Gastrocnemius medialis (tissue), 4 donors: ENCODE measurements around the gene NOS1AP. TPM values are rescaled to one million over a fixed set of nuclear protein-coding genes. Genes with fewer than 3 reads are reported as not detected.

Source experiments
- ATAC-seq, 2 donors: fragments of 150-250 bp; one replicate each; pipeline ENCODE4 v1.9.1; 2016
- DNase-seq, 2 donors: peaks; one replicate each; pipeline ENCODE4 v3.0.0-alpha.2; 2019
- H3K27ac ChIP-seq, 4 donors: fragments of 200-600 bp; sonication (generic); 1 replicate in 1 of 4; 2 replicates in 3 of 4; pipeline ENCODE4 v1.5.1; 2016 to 2018; ENCODE audit warnings: mild to moderate bottlenecking in 2 of 4, moderate library complexity in 1 of 4
- H3K27me3 ChIP-seq, 3 donors: fragments of 200-600 bp; sonication (generic) in 2 of 3; 1 replicate in 1 of 3; 2 replicates in 2 of 3; pipeline versions ENCODE4 v1.5.1 to v1.6.0; 2016 to 2019; ENCODE audit warnings: mild to moderate bottlenecking in 1 of 3, moderate library complexity in 1 of 3
- H3K36me3 ChIP-seq, 2 donors: fragments of 200-600 bp; sonication (generic) in 1 of 2; one replicate each; pipeline ENCODE4 v1.5.1; 2017 to 2018
- H3K4me1 ChIP-seq, 2 donors: fragments of 200-600 bp; sonication (generic) in 1 of 2; one replicate each; pipeline ENCODE4 v1.5.1; 2016 to 2017; ENCODE audit warnings: mild to moderate bottlenecking in 2 of 2
- H3K4me3 ChIP-seq, 4 donors: fragments of 200-600 bp; sonication (generic) in 3 of 4; 1 replicate in 1 of 4; 2 replicates in 3 of 4; pipeline ENCODE4 v1.5.1; 2016 to 2019; ENCODE audit warnings: mild to moderate bottlenecking in 2 of 4
- H3K9me3 ChIP-seq, 3 donors: fragments of 200-600 bp; sonication (generic) in 2 of 3; 1 replicate in 1 of 3; 2 replicates in 2 of 3; pipeline ENCODE4 v1.5.1; 2016 to 2019
- CTCF ChIP-seq, 5 experiments: fragments of 450-650 bp in 3 of 5; fragments of 200-600 bp in 2 of 5; sonication (generic) in 2 of 5; IDR thresholded peaks in 4 of 5; conservative IDR thresholded peaks in 1 of 5; 1 replicate in 4 of 5; 2 replicates in 1 of 5; pipeline ENCODE4 v1.5.1; 2016 to 2019; ENCODE audit warnings: antibody characterized with exemption in 5 of 5, mild to moderate bottlenecking in 3 of 5, moderate library complexity in 3 of 5
- POLR2A ChIP-seq, 2 donors: fragments of 450-650 bp; IDR thresholded peaks; one replicate each; pipeline ENCODE4 v1.6.1; 2017; ENCODE audit warnings: antibody characterized with exemption in 2 of 2, mild to moderate bottlenecking in 2 of 2, moderate library complexity in 2 of 2
- in situ Hi-C, 4 donors: fragments of 200-750 bp; cut with MboI; loops; one replicate each; pipeline versions ENCODE4 v1.15.0 to v1.8.0; 2017; ENCODE audit warnings: low sequenced_read_pairs in 4 of 4
- intact Hi-C: fragments of 100-400 bp; cut with DNase I; formaldehyde crosslinking; loops from one replicate; pipeline ENCODE4 v1.15.1; 2023; ENCODE audit warnings: low total_unique reads
- total RNA-seq, 4 donors: library from RNA; depleted of rRNA; stranded (reverse); fragments of >200 nt; gene quantifications; one replicate each; pipeline versions ENCODE4 v1.1.0 to v1.2.3, GENCODE V29; 2016

The NOS1AP gene
- total RNA-seq, 4 donors from 2014 or later, result 0.20 to 0.40 (median 0.25) TPM

- no peaks in the 10 kb centered on the region for H3K4me1 ChIP-seq
- ATAC-seq (no peak), DNase-seq (no peak)
- H3K4me3 ChIP-seq, result no peak overlapping the region
- in situ Hi-C loops, result no loop called here
- no peaks in the 10 kb centered on the region for H3K27me3 ChIP-seq
- TF ChIP-seq CTCF (IDR thresholded peaks at IDR 0.05 in 4 of 5, conservative IDR thresholded peaks at IDR 0.05 in 1 of 5), result no peak
- no peaks in the 10 kb centered on the region for H3K9me3 ChIP-seq
- H3K36me3 ChIP-seq, result no peaks in the 10 kb centered on the region
- H3K27ac ChIP-seq, result no peak overlapping the region
- intact Hi-C loops, result no loop called here
Measured at GRCh38 chr1:162259894-162260455, 190.5 kb downstream of the NOS1AP start.

DNA sequence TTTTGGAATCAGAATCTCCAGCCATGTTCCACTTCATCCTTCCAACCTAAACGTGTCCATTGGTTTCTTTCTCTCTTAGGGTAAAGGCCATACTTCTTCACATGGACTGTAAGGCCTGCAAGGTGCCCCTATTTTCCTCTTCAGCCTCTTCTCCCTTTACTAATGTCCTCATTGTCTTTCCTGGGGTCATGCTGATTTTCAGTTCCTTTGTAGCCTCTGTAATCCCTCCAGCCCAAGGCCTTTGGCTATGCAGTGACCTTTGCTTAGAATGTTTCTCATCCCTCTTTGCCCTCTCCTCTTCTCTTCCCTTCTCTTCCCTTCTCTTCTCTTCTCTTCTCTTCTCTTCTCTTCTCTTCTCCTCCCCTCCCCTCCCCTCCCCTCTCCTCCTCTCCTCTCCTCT is 194.6 kb downstream of the NOS1AP start:
- ATAC-seq, result no peak

DNA sequence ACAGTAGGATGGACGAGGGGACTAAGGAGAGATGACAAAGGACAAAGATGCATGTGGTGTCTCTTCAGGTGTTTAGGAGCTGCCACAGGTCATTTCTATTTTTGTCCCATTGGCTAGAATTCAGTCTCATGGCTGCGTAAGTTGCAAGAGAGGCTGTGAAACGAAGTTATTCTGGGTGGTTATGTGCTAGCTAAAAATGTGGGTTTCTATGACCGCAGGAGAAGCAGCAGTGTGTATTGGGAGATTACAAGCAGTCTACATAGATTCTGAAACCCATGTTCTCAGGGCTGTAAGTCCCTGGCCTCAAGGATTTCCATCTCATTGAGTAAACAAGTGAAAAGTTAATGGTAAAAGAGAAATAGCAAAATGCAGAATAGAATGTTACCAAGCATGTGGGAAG is 196.5 kb downstream of the NOS1AP start:
- ATAC-seq (no peak), DNase-seq (no peak)
- in situ Hi-C loops, result no loop called here
- Histone ChIP-seq H3K36me3 (no peaks in the 10 kb centered on the region), H3K4me1 (no peaks in the 10 kb centered on the region), H3K9me3 (no peaks in the 10 kb centered on the region), H3K4me3 (no peak overlapping the region), H3K27me3 (no peaks in the 10 kb centered on the region), H3K27ac (no peak overlapping the region)
- intact Hi-C loops, result no loop called here
- TF ChIP-seq CTCF (IDR thresholded peaks at IDR 0.05 in 4 of 5, conservative IDR thresholded peaks at IDR 0.05 in 1 of 5) (no peak), POLR2A (IDR thresholded peaks at IDR 0.05) (no peak)

More for the DNA sequence above, 194.6 kb downstream of the NOS1AP start:
- Histone ChIP-seq H3K4me3 (no peak overlapping the region), H3K27me3 (no peaks in the 10 kb centered on the region), H3K27ac (no peak overlapping the region), H3K9me3 (no peaks in the 10 kb centered on the region), H3K4me1 (no peaks in the 10 kb centered on the region), H3K36me3 (no peaks in the 10 kb centered on the region)
- TF ChIP-seq POLR2A (IDR thresholded peaks at IDR 0.05), result no peak
- TF ChIP-seq CTCF (IDR thresholded peaks at IDR 0.05 in 4 of 5, conservative IDR thresholded peaks at IDR 0.05 in 1 of 5), result no peak
- DNase-seq, result no peak
- intact Hi-C loops, result no loop called here
- in situ Hi-C loops, result no loop called here

GRCh38 chr1:162270016-162270770 is 200.7 kb downstream of the NOS1AP start:
- Histone ChIP-seq H3K4me3 (no peak overlapping the region), H3K9me3 (no peaks in the 10 kb centered on the region), H3K4me1 (no peaks in the 10 kb centered on the region), H3K27me3 (no peaks in the 10 kb centered on the region), H3K36me3 (no peaks in the 10 kb centered on the region), H3K27ac (no peak overlapping the region)
- intact Hi-C loops (no loop called here), in situ Hi-C loops (no loop called here)
- DNase-seq (no peak), ATAC-seq (no peak)
- no peak for TF ChIP-seq CTCF (IDR thresholded peaks at IDR 0.05 in 4 of 5, conservative IDR thresholded peaks at IDR 0.05 in 1 of 5)
- no peak for TF ChIP-seq POLR2A (IDR thresholded peaks at IDR 0.05)
